Brain microvascular endothelial cell (primary cell): ENCODE measurements around the gene HS3ST3A1.
"Not testable (repeated sequence)": the region's sequence is repeated elsewhere in the genome, so short reads cannot be mapped to it uniquely, and the experiment has no call there.

Experiments
- DNase-seq: peaks from one replicate; pipeline ENCODE4 v3.0.0-alpha.2; 2020
- H3K27ac ChIP-seq: fragments of 250-450 bp; sonication (Bioruptor Pico); 2 replicates; pipeline ENCODE4 v1.5.1; 2020; ENCODE audit warnings: mild to moderate bottlenecking, moderate library complexity
- H3K27me3 ChIP-seq: fragments of 250-450 bp; sonication (Bioruptor Pico); replicated peaks from 2 replicates; pipeline ENCODE4 v1.5.1; 2020; ENCODE audit warnings: mild to moderate bottlenecking
- H3K36me3 ChIP-seq: fragments of 250-450 bp; sonication (Bioruptor Pico); replicated peaks from 2 replicates; pipeline ENCODE4 v1.5.1; 2020; ENCODE audit warnings: mild to moderate bottlenecking
- H3K4me3 ChIP-seq: 2 replicates; pipeline ENCODE4 v1.5.1; 2011; ENCODE audit warnings: low read depth, mild to moderate bottlenecking, control low read depth, low read length, moderate library complexity
- in situ Hi-C: cut with HindIII; loops from 2 replicates; pipeline ENCODE4 v1.10.0; 2017; ENCODE audit warnings: low sequenced_read_pairs, low pct_ligation_motif_present
- TF ChIP-seq, protein P1 (sequence below): IDR thresholded peaks from 2 replicates; pipeline ENCODE4 v1.5.1; 2011; ENCODE audit warnings: low read depth, mild to moderate bottlenecking, moderate library complexity, low read length, control low read depth, inconsistent platforms; ENCODE audit errors: missing control alignments

HS3ST3A1 gene

DNA sequence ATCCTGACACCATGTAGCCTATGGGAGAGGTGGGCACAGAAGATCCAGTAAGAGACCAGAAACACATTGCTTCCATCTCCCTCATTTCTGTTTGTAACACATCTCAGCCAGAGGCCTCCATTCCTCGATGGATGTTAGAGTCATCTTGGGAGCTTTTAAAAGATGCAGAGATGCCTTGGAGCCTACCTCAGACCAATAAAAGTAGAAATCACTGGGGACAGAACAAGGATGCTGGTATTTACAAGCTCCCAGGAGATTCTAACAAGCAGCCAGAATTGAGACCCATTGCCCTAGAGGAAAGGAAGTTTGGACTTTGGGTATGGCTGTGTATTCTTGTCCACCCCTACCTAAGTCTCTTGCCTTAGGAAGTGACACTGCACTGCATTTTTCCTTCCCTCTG, 40.8 kb downstream of the HS3ST3A1 start:
- in situ Hi-C loops, result no loop called here
- no peaks in the 10 kb centered on the region for H3K36me3 ChIP-seq
- no peak overlapping the region for H3K4me3 ChIP-seq
- no peak for DNase-seq
- TF ChIP-seq, protein P1, sequence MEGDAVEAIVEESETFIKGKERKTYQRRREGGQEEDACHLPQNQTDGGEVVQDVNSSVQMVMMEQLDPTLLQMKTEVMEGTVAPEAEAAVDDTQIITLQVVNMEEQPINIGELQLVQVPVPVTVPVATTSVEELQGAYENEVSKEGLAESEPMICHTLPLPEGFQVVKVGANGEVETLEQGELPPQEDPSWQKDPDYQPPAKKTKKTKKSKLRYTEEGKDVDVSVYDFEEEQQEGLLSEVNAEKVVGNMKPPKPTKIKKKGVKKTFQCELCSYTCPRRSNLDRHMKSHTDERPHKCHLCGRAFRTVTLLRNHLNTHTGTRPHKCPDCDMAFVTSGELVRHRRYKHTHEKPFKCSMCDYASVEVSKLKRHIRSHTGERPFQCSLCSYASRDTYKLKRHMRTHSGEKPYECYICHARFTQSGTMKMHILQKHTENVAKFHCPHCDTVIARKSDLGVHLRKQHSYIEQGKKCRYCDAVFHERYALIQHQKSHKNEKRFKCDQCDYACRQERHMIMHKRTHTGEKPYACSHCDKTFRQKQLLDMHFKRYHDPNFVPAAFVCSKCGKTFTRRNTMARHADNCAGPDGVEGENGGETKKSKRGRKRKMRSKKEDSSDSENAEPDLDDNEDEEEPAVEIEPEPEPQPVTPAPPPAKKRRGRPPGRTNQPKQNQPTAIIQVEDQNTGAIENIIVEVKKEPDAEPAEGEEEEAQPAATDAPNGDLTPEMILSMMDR, result no peak
- no peak overlapping the region for H3K27ac ChIP-seq
- no peaks in the 10 kb centered on the region for H3K27me3 ChIP-seq

DNA sequence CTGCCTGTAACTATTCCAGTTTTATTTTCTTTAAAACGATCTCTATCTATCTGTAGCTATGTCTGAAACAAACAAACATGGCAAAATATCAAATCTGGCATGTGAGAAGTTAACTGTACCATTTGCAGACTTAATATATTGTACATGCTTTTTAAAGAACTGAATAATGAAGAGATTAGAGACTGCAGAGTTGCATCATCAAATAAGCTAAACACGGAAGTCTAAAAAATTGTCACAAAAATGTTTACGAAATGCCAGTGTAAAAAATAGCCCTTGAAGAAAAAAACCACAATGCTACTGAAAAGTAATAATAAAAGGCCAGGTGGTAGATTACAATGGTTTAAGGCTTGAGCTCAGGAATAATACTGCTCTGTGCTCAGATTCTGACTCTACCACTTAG, 43.1 kb downstream of the HS3ST3A1 start:
- in situ Hi-C loops, result no loop called here
- TF ChIP-seq, protein P1, result no peak
- no peak for DNase-seq

DNA sequence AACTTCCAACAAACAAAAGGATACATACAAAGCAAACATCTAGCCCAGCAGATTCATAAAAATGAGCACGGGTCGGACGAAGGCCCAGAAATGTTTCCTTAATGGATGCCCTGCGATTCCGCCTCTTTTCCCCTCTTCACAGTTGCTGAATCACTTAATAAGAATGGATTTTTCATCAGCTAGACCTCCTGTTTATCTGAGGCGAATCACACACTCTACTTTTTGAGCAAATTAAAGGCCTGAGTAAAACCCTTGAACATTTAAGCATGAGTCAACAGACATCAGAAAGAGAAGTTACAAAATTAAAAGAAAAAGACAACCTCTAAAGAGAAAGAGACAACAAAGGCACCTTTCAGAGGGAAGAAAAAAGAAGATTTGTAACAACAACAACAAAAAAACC, 44.7 kb downstream of the HS3ST3A1 start:
- H3K27me3 ChIP-seq, result no peaks in the 10 kb centered on the region
- TF ChIP-seq, protein P1, result no peak
- H3K4me3 ChIP-seq, result no peak overlapping the region
- H3K27ac ChIP-seq, result peak overlapping the region; percentile 6
- in situ Hi-C loops, result no loop called here
- no peaks in the 10 kb centered on the region for H3K36me3 ChIP-seq
- peak; percentile 40 for DNase-seq

More for the DNA sequence above, 43.1 kb downstream of the HS3ST3A1 start:
- Histone ChIP-seq H3K4me3 (no peak overlapping the region), H3K27ac (no peak overlapping the region), H3K36me3 (no peaks in the 10 kb centered on the region), H3K27me3 (no peaks in the 10 kb centered on the region)

DNA sequence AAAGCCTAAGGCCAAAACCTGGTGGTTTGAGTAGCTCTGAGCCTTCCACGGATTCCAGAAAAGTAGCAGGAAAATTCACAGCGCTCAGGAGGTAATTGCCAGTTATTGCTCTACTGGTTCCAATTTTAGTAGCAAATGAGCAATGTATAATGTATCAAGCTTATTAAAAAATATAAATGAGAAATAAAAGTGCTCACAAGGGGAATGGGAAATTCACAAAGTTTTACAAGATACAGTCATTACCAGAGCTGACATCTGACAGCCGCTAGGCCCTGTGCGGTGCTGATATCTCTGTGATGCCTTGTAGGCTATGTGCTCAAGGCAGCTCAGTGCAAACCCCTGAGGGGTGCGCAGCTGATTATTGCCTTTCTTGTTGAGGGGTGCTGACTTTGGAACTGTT, 47.5 kb downstream of the HS3ST3A1 start:
- TF ChIP-seq, protein P1, result no peak
- Histone ChIP-seq H3K36me3 (no peaks in the 10 kb centered on the region), H3K27ac (no peak overlapping the region), H3K27me3 (no peaks in the 10 kb centered on the region), H3K4me3 (no peak overlapping the region)
- in situ Hi-C loops, result no loop called here
- DNase-seq, result no peak

DNA sequence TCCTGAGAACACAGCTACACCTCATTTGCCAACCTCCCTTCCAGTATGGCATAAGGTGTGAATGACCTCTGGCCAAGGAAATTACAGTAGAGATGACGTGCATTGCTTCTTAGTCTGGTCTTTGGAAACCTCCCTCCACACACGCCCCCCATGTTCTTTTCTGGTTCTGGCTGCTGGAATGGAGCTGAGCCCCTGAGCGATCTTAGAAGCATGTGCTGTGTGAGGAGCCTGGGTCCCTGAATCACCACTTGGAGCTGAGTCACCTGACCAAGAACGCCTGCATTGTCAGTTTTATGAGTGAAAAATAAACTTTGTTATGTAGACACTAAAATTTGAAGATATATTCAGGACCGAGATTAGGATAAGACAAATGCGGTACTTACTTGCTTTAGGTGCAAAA, 51.4 kb downstream of the HS3ST3A1 start:
- DNase-seq, result no peak
- in situ Hi-C loops, result no loop called here
- H3K27me3 ChIP-seq, result no peaks in the 10 kb centered on the region
- H3K36me3 ChIP-seq, result no peaks in the 10 kb centered on the region
- no peak overlapping the region for H3K27ac ChIP-seq
- TF ChIP-seq, protein P1, result no peak
- no peak overlapping the region for H3K4me3 ChIP-seq

DNA sequence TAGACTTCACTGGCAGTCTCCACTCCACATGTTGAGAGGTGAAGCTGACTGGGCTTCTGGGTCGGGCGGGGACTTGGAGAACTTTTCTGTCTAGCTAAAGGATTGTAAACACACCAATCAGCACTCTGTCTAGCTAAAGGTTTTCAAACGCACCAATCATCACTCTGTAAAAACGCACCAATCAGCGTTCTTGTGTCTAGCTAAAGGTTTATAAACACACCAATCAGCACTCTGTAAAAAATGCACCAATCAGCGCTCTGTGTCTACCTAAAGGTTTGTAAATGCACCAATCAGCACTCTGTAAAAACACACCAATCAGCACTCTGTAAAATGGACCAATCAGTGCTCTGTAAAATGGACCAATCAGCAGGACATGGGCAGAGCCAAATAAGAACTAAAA, 53.2 kb downstream of the HS3ST3A1 start:
- H3K4me3 ChIP-seq, in situ Hi-C loops, H3K27ac ChIP-seq, H3K36me3 ChIP-seq, DNase-seq, H3K27me3 ChIP-seq: not testable (repeated sequence)
